HG02610 (cell line): ENCODE data around the gene ABCA13.
"Not testable (repeated sequence)": the region's sequence is repeated elsewhere in the genome, so short reads cannot be mapped to it uniquely, and the experiment has no call there.

Source experiments
- ATAC-seq: cut with Tn5 transposase; IDR thresholded peaks from one replicate; pipeline ENCODE4 v1.9.1; 2021; ENCODE audit warnings: mild to moderate bottlenecking, moderate library complexity; ENCODE audit not compliant: unreplicated experiment

The ABCA13 gene

DNA sequence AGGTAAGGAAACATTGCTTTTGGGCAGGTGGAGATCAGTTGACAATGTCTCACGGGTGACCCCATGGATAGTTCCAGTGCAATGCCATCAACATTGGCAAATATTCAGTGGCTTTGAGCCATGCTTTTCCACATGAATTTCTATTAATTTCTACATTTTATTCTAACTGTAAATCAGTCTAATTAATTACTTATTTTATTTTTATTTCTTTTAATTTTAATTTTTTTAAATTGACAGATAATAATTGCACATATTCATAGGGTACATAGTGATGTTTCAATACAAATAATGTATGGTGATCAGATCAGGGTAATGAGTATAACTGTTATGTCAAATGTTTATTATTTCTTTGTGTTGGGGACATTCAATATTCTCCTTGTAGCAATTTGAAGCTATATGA lies 3.8 kb downstream of the ABCA13 start:
- no peak for ATAC-seq

GRCh38 chr7:48176356-48176893 lies 5.2 kb downstream of the ABCA13 start:
- no peak for ATAC-seq

GRCh38 chr7:48177271-48177670 lies 6.0 kb downstream of the ABCA13 start:
- ATAC-seq = no peak

DNA sequence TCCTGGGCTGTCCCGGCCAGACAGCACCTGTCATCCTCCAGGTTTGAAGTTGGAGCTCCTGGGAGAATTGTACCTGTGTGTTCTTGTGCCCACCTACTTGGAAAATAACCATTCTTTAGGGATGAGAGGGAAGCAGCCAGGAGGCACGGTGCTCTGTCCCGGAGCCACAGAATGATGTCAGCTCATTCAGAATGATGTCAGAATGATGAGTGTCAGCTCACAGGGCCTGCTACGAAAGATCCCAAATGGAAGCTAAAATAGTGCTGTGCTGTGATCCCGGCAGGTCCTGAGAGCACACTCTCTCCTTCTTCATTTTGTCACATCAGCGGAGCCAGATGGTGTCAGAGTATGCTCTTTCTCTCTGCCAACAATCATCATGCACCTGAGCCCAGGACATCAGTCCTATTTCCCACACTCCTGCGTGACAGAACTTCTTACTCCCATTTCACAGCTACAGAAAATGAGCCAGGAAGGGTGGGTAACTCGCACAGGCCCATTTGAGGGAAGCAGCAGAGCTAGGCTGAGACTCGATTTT lies 8.3 kb downstream of the ABCA13 start:
- ATAC-seq = no peak

DNA sequence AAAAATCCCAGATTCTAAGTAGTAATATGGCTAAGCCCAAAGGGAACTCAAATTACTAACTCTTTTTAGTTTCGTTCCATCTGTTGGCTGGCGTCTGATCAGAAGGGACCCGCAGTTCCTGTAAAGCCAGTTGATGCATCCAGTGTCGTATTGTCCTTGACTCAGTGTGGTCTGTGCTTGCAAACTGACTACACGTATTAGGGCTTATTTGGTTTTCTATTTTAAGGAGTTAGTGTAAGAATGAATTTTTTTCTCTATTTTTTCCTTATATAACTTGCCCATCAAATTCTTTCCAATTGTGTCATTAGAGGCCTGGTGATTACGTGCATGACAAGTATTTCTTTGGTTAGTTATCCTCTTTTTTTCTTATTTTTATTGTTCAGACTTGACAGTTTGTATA lies 9.7 kb downstream of the ABCA13 start:
- no peak for ATAC-seq

DNA sequence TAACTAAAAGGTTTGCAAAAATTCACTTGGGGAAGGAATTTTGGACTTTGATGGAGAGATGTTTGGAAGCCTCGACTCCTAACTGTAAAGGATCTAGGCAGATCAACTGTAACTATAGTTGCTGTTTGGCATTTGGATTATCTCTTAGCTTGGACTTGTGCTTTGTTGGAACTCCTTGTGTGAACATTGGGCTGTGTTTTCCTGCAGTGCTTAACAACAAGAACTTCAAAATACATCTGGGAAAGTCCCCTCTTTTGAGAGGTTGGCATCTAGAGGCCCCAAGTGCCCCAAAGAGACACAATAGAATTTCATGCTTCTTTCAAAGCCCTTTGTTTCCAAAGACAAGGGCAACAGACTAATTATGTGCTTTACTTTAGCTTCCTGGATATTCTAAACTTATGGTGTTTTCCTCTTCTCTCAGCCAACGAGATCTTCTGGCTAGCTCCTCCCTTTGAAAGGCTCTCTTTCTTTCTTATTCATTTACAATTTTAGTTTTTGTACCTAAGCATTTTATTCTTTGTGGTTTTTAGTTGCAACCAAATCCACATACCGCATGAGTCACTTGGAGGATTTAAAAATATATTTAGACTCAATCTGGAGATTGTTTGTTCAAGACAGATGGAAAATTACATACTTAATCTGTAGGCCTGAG lies 11.6 kb downstream of the ABCA13 start:
- no peak for ATAC-seq

DNA sequence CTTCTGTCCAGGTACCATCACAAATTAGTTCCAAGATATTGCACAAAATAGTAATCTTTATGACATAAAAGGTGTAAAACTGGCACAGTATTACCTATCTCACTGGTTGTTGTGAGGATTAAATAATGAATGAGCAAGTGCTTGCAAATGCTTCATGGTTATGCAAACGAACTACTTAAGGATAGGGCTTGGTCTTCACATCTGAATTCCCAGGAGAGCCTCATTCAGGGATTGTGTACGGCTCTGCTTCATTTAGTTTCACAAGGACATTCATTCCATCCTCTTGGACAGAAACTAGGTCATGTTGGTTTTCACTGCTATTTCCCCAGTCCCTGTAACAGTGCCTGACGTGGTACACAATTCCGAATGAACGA lies 12.1 kb downstream of the ABCA13 start:
- no peak for ATAC-seq

DNA sequence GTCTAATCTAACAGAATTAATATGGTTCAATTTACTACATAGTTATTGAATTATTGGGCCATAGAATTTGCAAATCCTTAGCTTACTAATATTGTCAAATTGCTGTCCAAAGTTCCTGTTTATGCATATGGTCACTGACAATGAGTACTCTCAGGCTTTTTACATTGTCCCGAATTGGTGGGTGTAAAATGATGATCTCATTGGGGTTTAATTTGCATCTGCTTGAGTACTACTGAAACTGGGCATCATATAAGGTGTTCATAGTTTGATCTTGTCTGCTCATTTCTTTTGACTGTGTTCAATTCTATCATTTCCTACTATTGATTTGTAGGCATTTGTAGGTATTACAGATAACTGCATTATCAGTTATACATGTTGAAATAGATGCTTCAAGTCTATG lies 12.7 kb downstream of the ABCA13 start:
- ATAC-seq = no peak

GRCh38 chr7:48188776-48189520 lies 17.7 kb downstream of the ABCA13 start:
- ATAC-seq = no peak

DNA sequence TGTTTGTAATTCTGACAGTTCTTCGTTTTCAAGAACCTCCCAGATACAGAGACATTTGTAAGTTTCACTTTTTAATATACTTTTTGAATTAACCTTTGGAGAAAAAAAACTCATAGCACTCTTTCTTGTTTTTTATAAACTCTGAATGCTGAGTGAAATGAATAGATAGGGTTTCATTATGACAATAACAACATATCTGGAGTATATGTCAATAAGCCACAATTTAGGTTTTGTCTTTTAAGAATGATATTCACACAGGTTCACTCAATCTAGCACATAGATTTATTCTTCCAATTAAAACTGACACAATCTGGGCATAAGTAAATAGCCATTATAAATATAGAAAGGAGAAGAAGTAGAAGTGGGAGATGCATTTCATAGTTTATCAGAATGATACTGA lies 21.7 kb downstream of the ABCA13 start:
- no peak for ATAC-seq

DNA sequence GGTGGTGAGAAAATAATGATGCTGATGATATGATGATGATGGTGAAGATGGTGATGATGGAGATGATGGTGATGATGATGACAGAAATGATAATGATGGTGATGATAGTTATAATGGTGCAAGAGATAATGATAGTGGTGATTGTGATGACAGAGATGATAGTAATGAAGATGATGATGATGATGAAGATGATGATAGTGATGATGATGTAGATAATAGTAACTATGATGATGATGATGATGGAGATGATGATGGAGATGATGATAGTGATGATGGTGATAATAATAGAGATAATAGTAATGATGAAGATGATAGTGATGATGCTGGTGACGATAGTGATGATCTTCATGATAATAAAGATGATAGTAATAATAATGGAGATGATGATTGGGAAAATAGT lies 22.2 kb downstream of the ABCA13 start:
- ATAC-seq = no peak

GRCh38 chr7:48200946-48201589 lies 29.8 kb downstream of the ABCA13 start:
- ATAC-seq = not testable (repeated sequence)

- ATAC-seq = not testable (repeated sequence)
Observed at GRCh38 chr7:48202916-48203315, 31.7 kb downstream of the ABCA13 start.

DNA sequence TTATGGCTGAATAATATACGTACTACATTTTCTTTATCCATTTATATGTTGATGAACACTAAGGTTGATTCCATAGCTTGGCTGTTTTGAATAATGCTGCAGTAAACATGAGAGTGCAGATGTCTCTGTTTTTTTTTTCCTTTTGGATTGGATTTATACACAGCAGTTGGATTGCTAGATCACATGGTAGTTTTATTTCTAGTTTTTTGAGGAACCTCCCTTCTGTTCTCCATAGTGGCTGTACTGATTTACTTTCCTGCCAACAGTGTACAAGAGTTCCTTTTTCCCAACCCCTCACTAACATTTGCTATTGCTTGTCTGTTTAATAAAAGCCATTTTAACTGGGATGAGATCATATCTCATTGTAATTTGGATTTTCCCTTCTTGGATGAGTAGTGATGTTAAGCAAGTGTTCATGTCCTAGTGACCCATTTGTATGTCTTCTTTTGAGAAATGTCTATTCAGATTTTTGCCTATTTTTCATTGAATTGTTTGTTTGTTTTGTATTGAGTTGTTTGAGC lies 36.0 kb downstream of the ABCA13 start:
- no peak for ATAC-seq

DNA sequence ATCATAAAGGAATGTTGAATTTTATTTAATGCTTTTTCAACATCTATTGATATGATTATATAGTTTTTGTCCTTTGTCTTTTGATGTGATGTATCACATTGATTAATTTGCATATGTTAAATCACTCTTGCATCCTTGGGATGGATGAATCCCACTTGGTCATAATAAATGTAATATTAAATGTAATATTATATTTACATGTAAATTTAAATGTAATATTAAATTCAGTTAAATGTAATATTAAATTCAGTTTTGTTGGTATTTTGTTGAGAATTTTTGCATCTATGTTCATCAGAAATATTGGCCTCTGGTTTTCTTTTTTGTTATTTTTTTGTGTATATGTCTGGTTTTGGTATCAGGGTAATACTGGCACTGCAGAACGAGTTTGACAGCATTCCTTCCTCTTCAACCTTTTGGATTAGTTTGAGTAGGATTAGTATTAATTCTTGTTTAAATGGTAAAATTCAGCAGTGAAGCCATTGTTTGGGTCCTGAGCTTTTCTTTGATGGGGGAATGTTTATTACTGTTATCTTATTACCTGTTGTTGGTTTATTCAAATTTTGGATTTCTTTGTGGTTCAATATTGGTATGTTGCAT lies 37.8 kb downstream of the ABCA13 start:
- no peak for ATAC-seq

GRCh38 chr7:48213226-48213625 lies 42.0 kb downstream of the ABCA13 start:
- ATAC-seq = no peak

DNA sequence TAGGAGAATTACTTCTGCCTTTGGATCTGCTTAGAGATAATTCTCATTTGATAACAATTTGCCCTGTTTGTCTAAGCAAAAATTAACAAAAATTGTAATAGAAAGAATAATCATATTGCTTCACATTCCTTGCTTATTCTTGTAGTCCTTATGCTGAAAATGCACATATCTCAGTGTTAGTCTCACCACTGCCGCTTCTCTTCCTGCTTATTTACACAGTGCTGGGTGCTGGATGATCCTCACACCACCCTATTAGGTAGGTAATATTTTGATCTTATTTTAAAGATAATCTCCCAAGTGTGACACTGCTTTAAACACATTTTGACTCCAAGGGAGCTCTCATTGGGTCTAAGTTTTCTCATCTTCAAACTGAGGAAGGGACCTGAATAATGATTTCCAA lies 46.0 kb downstream of the ABCA13 start:
- ATAC-seq = no peak

DNA sequence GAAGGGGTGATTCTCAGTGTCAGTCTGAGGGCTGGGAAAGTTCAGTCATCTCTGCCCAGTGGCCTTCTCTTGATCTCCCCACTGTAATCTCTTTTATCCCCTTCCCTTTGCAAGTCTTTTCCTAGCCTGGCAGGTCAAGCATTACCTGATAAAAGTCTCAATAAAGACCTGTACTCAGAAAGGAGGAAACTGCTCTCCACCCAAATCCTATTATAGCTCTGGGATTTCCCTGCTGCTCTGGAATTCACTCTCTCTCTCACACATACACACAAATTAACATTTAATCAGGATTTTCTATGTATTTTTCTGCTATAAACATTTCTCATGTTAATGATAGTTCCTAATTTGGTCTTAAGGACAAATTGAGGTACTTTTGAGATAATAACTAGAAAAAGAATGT lies 46.5 kb downstream of the ABCA13 start:
- no peak for ATAC-seq

DNA sequence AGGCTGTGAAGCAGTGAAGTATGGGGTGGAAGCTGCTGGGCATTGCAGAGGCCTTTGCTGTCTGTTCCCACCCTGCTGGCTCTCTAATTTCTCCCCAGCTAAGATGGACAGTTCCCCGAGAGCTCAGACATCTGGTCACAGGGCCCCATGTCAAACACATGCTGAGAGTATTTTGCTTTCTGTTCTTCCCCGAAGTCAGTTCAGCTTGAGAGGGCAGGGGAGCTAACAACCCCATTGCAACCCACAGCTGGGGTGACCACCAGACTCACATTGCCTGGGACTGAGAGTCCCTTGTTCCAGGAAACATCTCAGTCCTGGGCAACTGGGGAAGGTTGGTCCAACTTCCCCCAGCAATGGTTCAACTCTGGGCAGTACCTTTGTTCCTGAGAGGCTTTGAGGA lies 52.8 kb downstream of the ABCA13 start:
- no peak for ATAC-seq

DNA sequence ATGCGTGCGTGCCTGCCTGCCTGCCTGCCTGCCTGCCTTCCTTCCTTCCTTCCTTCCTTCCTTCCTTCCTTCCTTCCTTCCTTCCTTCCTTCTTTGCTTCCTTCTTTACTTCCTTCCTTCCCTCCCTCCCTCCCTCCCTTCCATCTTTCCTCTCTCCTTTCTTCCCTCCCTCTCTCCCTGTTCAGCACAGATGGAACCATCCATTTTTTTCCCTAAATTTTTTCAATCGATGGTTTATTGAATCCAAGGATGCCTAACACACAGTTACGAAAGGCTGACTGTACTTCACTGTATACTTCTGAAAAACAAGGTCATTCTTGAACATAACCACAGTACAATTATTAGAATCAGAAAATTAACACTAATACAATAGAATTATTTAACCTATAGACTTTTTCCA lies 53.8 kb downstream of the ABCA13 start:
- ATAC-seq = no peak

GRCh38 chr7:48237354-48237753 lies 66.1 kb downstream of the ABCA13 start:
- ATAC-seq = no peak
